ENCODE measurements around the gene FOXB1.

Gene FOXB1

GRCh38 chr15:60004009-60004845, at the start of gene FOXB1:
Gene FOXB1, plus strand, starts transcription at chr15:60004311. Its CDS starts 653 bp downstream, at chr15:60004964.
- in situ Hi-C loops (cut with MboI; ENCODE audit: low pct_unique_long_range_greater_than_20kb, low sequenced_read_pairs, unreplicated experiment) = no loop called here
- TF ChIP-seq, protein P1, sequence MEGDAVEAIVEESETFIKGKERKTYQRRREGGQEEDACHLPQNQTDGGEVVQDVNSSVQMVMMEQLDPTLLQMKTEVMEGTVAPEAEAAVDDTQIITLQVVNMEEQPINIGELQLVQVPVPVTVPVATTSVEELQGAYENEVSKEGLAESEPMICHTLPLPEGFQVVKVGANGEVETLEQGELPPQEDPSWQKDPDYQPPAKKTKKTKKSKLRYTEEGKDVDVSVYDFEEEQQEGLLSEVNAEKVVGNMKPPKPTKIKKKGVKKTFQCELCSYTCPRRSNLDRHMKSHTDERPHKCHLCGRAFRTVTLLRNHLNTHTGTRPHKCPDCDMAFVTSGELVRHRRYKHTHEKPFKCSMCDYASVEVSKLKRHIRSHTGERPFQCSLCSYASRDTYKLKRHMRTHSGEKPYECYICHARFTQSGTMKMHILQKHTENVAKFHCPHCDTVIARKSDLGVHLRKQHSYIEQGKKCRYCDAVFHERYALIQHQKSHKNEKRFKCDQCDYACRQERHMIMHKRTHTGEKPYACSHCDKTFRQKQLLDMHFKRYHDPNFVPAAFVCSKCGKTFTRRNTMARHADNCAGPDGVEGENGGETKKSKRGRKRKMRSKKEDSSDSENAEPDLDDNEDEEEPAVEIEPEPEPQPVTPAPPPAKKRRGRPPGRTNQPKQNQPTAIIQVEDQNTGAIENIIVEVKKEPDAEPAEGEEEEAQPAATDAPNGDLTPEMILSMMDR (IDR thresholded peaks at IDR 0.05; ENCODE audit: extremely low read depth, insufficient read depth, missing control alignments) = no peak
- peak; percentile 33 for DNase-seq (ENCODE audit: low spot score)

- TF ChIP-seq, protein P1 (IDR thresholded peaks at IDR 0.05; ENCODE audit: extremely low read depth, insufficient read depth, missing control alignments) = no peak
- no peak for DNase-seq (ENCODE audit: low spot score)
- in situ Hi-C loops (cut with MboI; ENCODE audit: low pct_unique_long_range_greater_than_20kb, low sequenced_read_pairs, unreplicated experiment) = no loop called here
Measured at GRCh38 chr15:59958288-59958687, 45.8 kb upstream of the FOXB1 start.

GRCh38 chr15:59960318-59960717, 43.8 kb upstream of the FOXB1 start:
- no peak for DNase-seq (ENCODE audit: low spot score)
- in situ Hi-C loops (cut with MboI; ENCODE audit: low pct_unique_long_range_greater_than_20kb, low sequenced_read_pairs, unreplicated experiment) = no loop called here
- TF ChIP-seq, protein P1 (IDR thresholded peaks at IDR 0.05; ENCODE audit: extremely low read depth, insufficient read depth, missing control alignments) = no peak

- no peak for DNase-seq (ENCODE audit: low spot score)
- in situ Hi-C loops (cut with MboI; ENCODE audit: low pct_unique_long_range_greater_than_20kb, low sequenced_read_pairs, unreplicated experiment) = no loop called here
- TF ChIP-seq, protein P1 (IDR thresholded peaks at IDR 0.05; ENCODE audit: extremely low read depth, insufficient read depth, missing control alignments) = no peak
Measured at GRCh38 chr15:59963322-59963721, 40.8 kb upstream of the FOXB1 start.

GRCh38 chr15:59963925-59964324, 40.2 kb upstream of the FOXB1 start:
- DNase-seq (ENCODE audit: low spot score) = no peak
- in situ Hi-C loops (cut with MboI; ENCODE audit: low pct_unique_long_range_greater_than_20kb, low sequenced_read_pairs, unreplicated experiment) = no loop called here
- TF ChIP-seq, protein P1 (IDR thresholded peaks at IDR 0.05; ENCODE audit: extremely low read depth, insufficient read depth, missing control alignments) = no peak

GRCh38 chr15:59965741-59966140, 38.4 kb upstream of the FOXB1 start:
- DNase-seq (ENCODE audit: low spot score) = no peak
- in situ Hi-C loops (cut with MboI; ENCODE audit: low pct_unique_long_range_greater_than_20kb, low sequenced_read_pairs, unreplicated experiment) = no loop called here
- TF ChIP-seq, protein P1 (IDR thresholded peaks at IDR 0.05; ENCODE audit: extremely low read depth, insufficient read depth, missing control alignments) = no peak
